GM19025 (cell line): ENCODE results near the gene ZBTB47.

Experiments
- ATAC-seq: cut with Tn5 transposase; IDR thresholded peaks from one replicate; pipeline ENCODE4 v1.9.1; 2021; ENCODE audit warnings: mild to moderate bottlenecking, low read depth, moderate library complexity; ENCODE audit not compliant: unreplicated experiment

ZBTB47 gene

DNA sequence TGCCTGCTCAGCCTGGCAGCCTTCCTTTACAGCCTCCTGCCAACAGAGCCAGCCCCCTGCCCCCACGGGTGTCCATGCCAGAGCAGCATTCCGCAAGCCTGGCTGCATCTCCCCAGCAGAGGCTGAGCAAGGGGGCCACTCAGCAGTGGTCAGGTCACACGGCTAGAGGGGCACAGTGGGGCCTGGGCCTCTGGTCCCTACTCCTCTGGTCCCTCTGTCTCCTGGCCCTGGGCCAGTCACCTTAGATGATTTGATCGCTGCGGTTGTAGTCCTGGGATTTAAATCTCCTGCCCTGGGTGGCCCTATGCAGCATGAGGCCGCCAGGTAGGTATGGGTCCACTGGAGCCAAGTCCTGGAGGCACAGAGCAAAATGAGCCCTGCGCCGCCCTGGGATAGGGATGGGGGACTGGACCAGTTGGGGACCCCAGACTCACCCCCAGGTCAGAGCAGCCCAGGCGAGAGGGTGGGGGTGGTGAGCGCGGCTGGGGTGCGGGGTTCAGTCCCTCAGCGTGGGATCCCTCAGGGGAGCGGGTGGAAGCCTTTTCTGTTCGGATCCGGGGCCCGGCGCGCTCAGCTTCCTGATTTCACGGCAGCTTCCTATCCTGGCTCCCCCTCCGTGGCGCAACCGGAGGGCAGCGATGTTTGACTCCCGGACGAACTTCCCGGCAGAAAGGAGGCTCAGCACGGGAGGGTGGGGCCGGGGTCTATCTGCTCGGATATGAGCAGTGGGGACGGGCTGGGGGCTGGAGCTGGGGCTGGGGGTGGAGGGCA is at the start of gene ZBTB47:
ZBTB47 (plus strand) TSS at position 138 of the 771 bp plus-strand sequence. CDS start 4,659 bp downstream, outside the sequence.
- no peak for ATAC-seq

DNA sequence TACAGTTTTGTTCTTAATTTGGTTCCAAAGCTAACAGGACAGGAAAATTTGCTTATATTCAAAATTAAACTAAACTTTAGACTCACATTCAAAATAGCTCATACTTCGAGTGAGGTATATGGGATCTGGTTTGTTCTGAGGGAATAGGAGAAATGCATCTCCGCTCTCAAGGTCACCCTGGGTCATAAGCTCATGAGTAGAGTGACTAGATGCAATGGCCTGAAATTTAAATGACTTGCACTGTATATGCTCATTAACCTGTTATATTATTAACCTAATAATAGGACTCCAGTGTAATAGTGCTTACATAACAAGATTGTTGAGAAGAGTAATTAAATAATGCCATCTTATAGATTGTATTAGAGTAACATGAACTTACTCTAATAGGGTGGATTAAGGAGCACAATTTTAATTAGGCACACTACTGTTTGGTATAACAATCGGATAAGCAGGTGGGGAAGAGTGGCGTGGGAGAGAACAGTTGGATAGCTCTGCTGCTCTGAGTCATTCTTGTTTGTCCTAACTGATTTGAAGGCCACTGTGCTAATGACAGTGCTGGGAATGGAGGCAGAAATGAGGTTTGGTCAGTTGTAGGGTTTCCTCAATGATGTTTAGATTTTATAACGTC is 47.8 kb upstream of the ZBTB47 start:
- no peak for ATAC-seq

DNA sequence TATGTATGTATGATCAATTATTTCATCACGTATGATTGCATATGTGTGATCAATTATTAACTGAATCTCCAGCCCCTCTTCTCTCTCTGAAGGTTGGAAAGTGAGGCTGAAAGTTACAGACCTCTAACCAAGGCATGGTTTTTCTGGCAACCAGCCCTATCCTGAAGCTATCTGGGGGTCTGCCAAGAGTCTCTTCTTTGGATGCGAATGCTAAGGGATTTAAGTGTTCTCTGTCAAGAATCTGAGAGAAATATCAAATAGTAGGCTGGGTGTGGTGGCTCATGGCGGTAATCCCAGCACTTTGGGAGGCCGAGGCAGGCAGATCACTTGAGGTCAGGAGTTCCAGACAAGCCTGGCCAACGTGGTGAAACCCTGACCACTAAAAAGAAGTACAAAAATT is 44.9 kb upstream of the ZBTB47 start:
- no peak for ATAC-seq

DNA sequence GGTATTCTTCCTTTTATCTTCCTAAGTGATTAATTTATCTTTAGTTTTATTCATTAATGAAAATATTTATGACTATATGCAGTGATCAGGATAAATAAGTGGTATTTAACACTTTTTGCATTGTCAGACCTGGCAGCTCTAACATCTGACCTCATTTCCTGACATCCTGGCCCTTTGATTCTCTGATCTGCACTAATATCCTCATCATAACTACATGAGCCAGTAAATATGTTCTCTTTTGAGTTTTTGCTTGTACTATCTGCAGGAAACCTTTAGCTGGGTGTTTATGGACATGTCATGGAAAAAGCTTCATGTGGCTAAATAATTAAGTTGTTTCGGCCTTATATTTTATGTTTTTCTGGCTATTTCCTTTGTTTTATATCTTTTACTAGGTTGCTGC is 42.5 kb upstream of the ZBTB47 start:
- no peak for ATAC-seq

DNA sequence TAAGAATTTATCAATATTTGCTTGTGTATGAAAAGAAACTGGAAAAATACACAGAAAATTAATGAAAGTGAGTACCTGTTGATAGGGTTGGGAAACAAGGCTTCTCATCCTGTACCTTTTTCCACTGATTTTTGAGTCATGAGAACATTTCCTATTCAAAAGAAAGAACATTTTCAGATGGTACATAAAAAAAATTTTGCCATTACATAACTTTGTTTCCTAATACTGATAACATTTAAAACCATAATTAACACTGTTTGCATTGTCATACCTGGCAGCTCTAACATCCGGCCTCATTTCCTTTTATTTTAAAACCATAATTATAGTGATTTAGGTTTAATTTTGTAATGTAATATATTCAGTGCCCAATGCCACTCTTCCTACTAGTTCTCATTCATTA is 41.3 kb upstream of the ZBTB47 start:
- ATAC-seq: no peak

DNA sequence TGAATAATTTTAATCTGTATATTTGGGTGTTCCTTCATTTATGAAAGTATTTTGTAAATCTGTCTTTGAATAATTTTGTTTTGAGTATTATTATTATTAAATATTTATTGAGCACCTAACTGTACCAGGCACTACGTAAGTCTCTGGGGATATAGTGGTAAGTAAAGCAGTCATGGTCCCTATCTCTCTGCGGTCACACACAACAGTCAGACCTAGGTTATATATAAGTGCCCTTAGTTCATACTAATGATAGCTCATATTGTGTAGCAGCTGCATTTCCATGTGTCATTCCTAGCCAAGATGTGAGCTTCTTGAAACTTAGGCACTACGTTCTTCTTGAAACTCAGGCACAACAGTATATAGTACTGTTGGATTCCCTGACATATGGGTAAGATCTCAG is 40.6 kb upstream of the ZBTB47 start:
- no peak for ATAC-seq

DNA sequence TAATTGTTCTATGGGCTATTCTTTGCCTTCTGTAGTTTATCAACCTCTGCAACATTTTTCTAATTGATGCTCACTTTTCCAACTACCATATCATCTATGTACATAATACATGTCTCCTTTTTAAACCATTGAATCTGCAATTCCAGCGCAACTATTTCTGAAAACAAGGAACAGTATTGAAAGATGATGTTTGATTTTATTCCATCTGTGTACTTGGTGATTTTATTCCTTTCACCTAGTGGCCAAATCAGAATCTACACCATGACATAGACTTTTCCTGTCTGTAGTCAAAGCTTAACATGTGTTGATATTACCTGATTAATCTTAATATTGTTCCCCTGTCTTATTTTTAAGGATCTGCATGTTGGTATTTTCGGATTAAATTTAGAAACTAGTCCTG is 40.0 kb upstream of the ZBTB47 start:
- no peak for ATAC-seq

DNA sequence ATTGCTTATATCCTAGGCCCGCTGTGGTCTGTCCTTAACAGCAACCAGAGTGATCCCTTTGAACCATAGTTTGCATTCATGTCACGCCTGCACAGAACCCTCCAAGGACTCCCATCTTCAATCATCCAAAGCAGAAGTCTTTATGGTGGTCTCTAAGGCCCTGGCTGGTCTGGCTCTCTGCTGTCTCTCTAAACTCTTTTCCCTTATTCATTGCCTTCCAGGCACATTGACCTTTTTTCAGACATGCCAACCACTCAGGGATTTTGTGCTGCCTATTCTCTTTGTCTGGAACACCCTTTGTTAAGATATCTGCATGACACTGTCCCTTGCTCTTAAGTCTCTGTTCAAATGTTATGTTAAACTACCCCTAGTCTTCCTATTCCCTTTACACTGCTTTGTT is 21.9 kb upstream of the ZBTB47 start:
- ATAC-seq: no peak

DNA sequence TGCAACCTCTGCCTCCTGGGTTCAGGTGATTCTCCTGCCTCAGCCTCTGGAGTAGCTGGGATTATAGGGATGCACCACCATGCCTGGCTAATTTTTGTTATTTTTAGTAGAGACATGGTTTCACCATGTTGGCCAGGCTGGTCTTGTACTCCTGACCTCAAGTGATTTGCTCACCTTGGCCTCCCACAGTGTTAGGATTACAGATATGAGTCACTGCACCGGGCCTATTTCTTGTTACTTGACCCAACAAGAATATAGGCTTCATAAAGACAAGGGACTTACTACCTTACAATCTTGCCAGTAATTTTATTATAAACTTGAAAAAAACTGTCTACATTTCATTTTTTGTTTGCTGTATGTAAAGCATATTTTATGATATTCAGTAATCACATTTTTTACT is 21.4 kb upstream of the ZBTB47 start:
- ATAC-seq: no peak

DNA sequence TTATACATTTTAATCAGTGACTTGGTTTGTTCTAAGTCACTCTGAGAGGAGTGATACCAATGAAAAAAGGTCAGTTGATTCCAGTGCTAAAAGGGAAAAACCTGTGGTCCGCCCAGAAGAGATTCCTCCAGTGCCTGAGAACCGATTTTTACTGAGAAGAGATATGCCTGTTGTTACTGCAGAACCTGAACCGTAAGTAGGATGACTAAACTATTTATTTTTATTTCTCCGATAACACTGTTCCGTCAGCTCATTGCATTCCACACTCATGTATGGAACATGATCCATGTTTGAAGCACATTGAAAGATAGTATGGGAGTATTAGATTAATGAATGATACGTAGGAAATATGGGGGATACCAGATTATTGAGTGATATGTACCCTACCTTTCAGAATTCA is 20.0 kb upstream of the ZBTB47 start:
- no peak for ATAC-seq

DNA sequence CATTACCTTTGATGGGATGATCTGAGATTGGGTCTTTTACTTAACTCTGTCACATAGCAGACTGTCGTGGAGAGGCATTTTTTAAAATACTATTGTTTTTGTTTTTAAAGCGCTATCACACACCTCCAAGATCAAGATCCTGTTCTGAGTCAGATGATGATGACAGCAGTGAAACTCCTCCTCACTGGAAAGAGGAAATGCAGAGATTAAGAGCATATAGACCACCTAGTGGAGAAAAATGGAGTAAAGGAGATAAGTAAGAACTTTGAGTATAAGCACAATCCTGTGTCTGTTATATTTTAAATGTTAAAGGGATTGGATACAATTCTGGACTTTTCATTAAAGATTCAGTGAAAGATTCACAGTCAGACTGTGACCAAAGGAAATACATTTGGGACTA is 18.4 kb upstream of the ZBTB47 start:
- no peak for ATAC-seq

DNA sequence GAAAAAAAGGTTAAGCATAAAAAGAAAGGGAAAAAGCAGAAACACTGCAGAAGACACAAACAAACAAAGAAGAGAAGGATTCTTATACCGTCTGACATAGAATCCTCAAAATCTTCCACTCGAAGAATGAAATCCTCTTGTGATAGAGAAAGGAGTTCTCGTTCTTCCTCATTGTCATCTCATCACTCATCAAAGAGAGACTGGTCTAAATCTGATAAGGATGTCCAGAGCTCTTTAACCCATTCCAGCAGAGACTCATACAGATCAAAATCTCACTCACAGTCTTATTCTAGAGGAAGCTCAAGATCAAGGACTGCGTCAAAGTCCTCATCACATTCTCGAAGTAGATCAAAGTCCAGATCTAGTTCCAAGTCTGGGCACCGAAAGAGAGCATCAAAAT is 16.5 kb upstream of the ZBTB47 start:
- no peak for ATAC-seq

DNA sequence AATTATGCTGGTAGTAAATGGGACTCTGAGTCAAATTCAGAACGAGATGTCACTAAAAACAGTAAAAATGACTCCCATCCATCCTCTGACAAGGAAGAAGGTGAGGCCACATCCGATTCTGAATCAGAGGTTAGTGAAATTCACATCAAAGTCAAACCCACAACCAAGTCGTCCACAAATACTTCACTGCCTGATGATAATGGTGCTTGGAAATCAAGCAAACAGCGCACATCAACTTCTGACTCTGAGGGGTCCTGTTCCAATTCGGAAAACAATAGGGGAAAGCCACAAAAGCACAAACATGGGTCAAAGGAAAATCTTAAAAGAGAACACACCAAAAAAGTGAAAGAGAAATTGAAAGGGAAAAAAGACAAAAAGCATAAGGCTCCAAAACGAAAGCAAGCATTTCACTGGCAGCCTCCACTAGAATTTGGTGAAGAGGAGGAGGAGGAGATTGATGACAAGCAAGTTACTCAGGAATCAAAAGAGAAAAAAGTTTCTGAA is 15.1 kb upstream of the ZBTB47 start:
- peak; percentile 55 for ATAC-seq

DNA sequence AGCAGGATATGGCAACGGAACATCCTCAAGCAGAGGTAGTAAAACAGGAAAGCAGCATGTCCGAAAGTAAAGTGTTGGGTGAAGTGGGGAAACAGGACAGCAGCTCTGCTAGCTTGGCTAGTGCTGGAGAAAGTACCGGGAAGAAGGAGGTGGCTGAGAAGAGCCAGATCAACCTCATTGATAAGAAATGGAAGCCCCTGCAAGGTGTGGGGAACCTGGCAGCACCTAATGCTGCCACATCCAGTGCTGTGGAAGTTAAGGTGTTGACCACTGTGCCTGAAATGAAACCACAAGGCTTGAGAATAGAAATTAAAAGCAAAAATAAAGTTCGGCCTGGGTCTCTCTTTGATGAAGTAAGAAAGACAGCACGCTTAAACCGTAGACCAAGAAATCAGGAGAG is 14.3 kb upstream of the ZBTB47 start:
- ATAC-seq: no peak

DNA sequence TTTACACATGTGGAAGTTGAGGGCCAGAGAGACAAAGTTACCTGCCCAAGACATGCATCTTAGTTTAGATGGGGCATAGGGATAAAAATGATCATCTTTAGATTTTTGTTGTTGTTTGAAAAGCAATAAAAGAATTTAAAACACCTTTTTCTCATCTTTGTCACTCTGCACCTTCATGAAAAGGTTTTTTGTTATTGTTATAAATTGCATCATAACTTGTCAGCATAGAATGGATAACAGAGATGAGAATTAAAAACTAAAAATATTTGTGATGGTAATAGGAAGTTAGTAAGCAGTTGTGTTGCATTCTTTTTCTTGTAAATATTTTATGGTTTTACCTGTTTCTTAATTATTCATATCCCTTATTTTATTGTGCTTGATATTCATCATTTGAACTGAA is 13.4 kb upstream of the ZBTB47 start:
- ATAC-seq: no peak

DNA sequence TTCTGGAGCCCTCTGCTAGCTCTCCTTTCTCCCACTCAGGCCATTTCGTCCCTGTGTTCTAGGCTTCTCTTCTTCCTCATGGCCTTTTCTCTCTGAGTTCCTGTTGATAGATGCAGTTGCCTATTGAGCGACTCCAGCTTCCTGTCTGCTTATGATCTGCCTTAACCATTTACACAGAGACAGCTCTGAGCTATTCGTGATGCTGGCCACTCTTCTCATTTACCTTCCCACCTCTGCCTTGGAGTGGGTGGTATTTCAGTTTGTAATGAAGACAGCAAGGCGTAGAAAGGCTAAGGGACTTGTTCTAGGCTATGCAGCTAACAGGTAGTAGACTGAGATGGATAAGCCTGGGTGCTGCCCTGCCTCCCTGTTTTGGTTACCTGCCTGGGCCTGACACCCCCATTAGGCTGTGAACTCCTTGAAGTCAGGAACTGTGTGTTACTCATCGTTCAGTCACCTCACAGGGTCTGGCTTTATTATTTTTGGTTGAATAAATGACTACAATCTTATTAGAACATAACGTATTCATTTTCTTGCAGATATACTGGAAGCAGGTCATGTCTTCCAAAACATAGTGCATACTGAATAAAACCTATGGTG is 12.6 kb upstream of the ZBTB47 start:
- no peak for ATAC-seq

DNA sequence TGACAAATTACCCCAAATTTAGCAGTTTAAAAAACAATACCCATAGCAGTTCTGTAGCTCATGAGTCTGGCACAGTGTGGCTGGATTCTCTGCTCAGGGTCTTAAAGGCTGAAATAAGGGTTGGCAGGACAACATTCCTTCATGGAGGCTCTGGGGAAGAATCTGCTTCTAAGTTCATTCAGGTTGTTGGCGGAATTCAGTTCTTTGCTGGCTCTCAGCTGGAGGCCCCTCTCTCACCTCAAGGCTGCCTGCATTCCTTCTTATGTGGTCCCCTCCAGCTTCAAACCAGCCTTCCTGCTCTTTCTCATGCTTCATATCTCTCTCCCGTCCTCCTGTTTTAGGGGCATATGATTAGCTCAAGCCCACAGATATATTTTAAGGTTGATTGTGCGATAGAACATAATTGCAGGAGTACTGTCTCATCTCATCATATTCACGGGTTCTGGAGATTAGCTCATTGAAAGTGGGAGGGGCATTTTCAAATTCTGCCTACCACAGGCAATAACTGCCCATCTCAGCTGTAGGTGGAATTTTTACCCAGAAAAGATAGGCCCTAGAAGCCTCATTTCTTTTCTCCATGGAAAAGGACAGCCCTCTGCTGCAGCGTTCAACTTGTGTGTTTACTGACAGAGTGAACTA is 5.6 kb upstream of the ZBTB47 start:
- ATAC-seq: no peak

DNA sequence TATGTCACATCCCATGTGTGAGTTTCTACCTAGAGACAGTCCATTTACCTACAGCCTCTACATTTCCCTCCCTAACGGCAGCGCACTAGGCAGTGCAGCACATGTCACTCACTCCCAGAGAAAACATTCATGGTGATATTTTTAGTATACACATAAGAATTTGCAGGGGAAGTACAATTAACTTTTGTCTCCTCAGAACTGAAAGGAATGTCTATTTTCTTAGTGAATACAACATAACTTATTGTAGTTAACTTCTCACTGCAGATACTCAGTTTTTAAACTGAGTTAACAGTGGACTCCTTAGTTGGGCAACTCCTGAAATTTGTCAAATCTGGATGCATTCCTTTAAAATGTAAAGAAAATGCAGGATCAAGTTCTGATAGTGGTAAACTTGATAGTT is 4.5 kb upstream of the ZBTB47 start:
- no peak for ATAC-seq

DNA sequence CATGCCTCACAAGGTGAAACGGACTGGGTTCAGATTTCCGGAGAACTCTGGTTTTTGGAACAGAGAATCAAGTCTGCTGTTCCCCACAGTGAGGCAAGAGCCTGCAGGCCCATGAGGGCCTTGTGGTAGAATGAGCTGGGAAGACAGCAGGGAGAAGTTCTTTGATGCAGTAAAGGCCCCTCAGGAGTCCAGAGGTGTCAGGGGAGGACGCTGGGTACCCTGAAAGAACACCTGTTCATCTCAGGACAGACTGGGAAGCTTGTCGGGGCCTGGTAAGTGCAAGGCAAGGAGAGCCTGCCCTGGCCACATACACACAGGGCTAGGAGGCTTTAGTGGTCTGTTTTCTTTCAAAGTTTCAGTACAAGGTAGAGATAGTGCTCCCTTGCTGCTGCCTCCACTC is 3.7 kb upstream of the ZBTB47 start:
- ATAC-seq: no peak

DNA sequence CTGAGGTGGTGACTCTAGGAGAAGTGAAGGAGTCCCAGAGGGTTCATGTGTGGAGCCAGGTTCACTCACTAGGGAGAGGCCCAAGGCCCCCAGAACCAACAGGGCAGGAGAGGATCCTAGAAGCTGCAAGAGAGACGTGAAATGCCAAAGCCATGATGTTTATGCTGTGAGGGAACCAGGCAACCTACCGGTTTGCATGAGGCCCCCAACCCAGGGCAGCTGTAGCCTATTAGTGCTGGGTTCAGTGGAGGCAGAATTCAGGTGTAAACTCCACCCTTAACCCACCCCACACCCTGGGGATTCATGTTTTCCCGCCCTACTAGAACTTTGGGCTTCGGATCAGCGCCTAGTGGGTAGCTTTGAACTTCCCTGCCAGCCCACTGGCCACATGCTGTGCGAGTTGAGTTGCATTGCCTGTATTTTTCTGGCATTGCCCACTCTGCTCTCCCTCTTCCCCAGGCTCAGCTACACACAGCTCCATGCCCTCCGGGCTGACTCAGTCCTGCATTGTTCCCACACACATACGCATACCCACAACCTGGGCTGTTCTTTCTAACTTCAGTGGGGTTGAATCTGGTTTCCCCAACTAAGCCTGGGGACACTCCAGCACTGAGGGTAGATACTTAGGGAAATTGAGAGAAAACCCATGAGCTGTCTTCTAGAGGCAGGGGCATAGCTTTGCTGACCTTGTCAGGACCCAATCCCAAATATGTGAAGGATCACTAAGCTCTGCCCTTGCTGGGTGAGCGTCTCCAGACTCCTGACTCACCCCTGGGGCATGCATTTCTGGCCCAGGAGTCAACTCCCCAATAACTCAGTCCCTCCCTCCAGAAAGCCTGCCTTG is 2.0 kb upstream of the ZBTB47 start:
- ATAC-seq: no peak
